Sigmoid colon (tissue), 4 donors: ENCODE measurements around the gene ZFPM1.

Experiments used
- EP300 ChIP-seq, 4 donors: sonication (generic); formaldehyde crosslinking; IDR thresholded peaks; one replicate each; pipeline ENCODE4 v1.6.1; 2017; ENCODE audit warnings: antibody characterized with exemption in 4 of 4
- POLR2A ChIP-seq, 2 donors: fragments of 450-650 bp; IDR thresholded peaks; one replicate each; pipeline ENCODE4 v1.6.1; 2016; ENCODE audit warnings: antibody characterized with exemption in 2 of 2, mild to moderate bottlenecking in 2 of 2, moderate library complexity in 2 of 2
- TF ChIP-seq, protein P1 (sequence below), 4 experiments: fragments of 450-650 bp in 3 of 4; fragments of 200-600 bp in 1 of 4; IDR thresholded peaks; one replicate each; pipeline ENCODE4 v1.5.1; 2016 to 2019; ENCODE audit warnings: antibody characterized with exemption in 4 of 4, mild to moderate bottlenecking in 3 of 4, moderate library complexity in 2 of 4

DNA sequence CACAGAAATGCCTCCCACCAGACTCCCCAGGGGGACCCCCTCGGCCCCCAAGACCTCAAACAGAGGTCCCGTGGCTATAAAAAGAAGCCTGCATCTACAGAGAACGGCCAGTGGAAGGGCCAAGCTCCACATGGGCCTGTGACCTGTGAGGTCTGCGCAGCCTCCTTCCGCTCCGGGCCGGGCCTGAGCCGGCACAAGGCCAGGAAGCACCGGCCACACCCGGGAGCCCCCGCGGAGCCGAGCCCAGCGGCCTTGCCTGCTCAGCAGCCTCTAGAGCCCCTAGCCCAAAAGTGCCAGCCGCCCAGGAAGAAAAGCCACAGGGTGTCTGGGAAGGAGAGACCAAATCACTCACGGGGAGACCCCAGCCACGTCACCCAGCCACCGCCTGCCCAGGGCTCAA lies 18.3 kb upstream of the ZFPM1 start:
- TF ChIP-seq, protein P1, sequence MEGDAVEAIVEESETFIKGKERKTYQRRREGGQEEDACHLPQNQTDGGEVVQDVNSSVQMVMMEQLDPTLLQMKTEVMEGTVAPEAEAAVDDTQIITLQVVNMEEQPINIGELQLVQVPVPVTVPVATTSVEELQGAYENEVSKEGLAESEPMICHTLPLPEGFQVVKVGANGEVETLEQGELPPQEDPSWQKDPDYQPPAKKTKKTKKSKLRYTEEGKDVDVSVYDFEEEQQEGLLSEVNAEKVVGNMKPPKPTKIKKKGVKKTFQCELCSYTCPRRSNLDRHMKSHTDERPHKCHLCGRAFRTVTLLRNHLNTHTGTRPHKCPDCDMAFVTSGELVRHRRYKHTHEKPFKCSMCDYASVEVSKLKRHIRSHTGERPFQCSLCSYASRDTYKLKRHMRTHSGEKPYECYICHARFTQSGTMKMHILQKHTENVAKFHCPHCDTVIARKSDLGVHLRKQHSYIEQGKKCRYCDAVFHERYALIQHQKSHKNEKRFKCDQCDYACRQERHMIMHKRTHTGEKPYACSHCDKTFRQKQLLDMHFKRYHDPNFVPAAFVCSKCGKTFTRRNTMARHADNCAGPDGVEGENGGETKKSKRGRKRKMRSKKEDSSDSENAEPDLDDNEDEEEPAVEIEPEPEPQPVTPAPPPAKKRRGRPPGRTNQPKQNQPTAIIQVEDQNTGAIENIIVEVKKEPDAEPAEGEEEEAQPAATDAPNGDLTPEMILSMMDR (IDR thresholded peaks at IDR 0.05) = no peak
- no peak for TF ChIP-seq POLR2A (IDR thresholded peaks at IDR 0.05)
- TF ChIP-seq EP300 (IDR thresholded peaks at IDR 0.05) = no peak
